PC-9 (cell line): Measurements from ENCODE around the gene IBA57. TPM values are rescaled to one million over a fixed set of nuclear protein-coding genes. Genes with fewer than 3 reads are reported as not detected.

Source experiments
- BruUV-seq: library from RNA; stranded (reverse); fragments of 400-500 nt; replicated peaks from 2 replicates; lab custom pipeline; 2021; lab: Mats Ljungman, UMichigan
- CTCF ChIA-PET: fragments of 300-600 bp; sonication (Branson Sonifier 250); formaldehyde crosslinking; loops from one replicate; lab custom pipeline; 2022; ENCODE audit warnings: antibody characterized with exemption; lab: Charles Lee
- POLR2A ChIA-PET: fragments of 300-600 bp; sonication (Branson Sonifier 250); formaldehyde crosslinking; loops from one replicate; lab custom pipeline; 2022; ENCODE audit warnings: antibody characterized with exemption; ENCODE audit not compliant: unreplicated experiment; lab: Charles Lee
- DNase-seq, 2 experiments: peaks; one replicate each; pipeline versions ENCODE4 v3.0.0 to v3.0.0-alpha.2; 2015 to 2022; ENCODE audit warnings: mixed read lengths in 1 of 2
- H2AFZ ChIP-seq: fragments of 200-600 bp; sonication (generic); 2 replicates; pipeline ENCODE4 v1.8.1; 2017; ENCODE audit warnings: antibody characterized with exemption
- H3F3A ChIP-seq: fragments of 200-600 bp; sonication (generic); 2 replicates; pipeline ENCODE4 v1.8.1; 2017; ENCODE audit warnings: antibody characterized with exemption, mild to moderate bottlenecking, low read depth; ENCODE audit not compliant: insufficient read depth
- H3K27ac ChIP-seq: fragments of 200-600 bp; sonication (generic); 2 replicates; pipeline ENCODE4 v1.6.1; 2016; ENCODE audit warnings: mixed run types
- H3K27me3 ChIP-seq: fragments of 200-600 bp; sonication (generic); 2 replicates; pipeline ENCODE4 v1.6.1; 2016; ENCODE audit warnings: low read depth, mixed run types; ENCODE audit not compliant: insufficient read depth
- H3K36me3 ChIP-seq: fragments of 200-600 bp; sonication (generic); 2 replicates; pipeline ENCODE4 v1.6.1; 2016; ENCODE audit warnings: low read depth, mixed run types
- H3K4me1 ChIP-seq: fragments of 200-600 bp; sonication (generic); replicated peaks from 2 replicates; pipeline ENCODE4 v1.6.1; 2016; ENCODE audit warnings: mixed run types; ENCODE audit not compliant: insufficient read depth
- H3K4me2 ChIP-seq: fragments of 200-600 bp; sonication (generic); 2 replicates; pipeline ENCODE4 v1.6.1; 2017; ENCODE audit warnings: mixed run types
- H3K4me3 ChIP-seq: fragments of 200-600 bp; sonication (generic); 2 replicates; pipeline ENCODE4 v1.6.1; 2016; ENCODE audit warnings: mixed run types
- H3K79me2 ChIP-seq: fragments of 200-600 bp; sonication (generic); 2 replicates; pipeline ENCODE4 v1.6.1; 2017; ENCODE audit warnings: low read depth, mixed run types
- H3K9me2 ChIP-seq: fragments of 200-600 bp; sonication (generic); 2 replicates; pipeline ENCODE4 v1.8.1; 2017; ENCODE audit warnings: mild to moderate bottlenecking; ENCODE audit not compliant: insufficient read depth
- H3K9me3 ChIP-seq: fragments of 200-600 bp; sonication (generic); 2 replicates; pipeline ENCODE4 v1.8.1; 2016; ENCODE audit warnings: low read depth; ENCODE audit not compliant: insufficient read depth
- H4K20me1 ChIP-seq: fragments of 200-600 bp; sonication (generic); 2 replicates; pipeline ENCODE4 v1.8.1; 2017; ENCODE audit not compliant: insufficient read depth
- EZH2 ChIP-seq: fragments of 200-600 bp; sonication (generic); IDR thresholded peaks from 2 replicates; pipeline ENCODE4 v1.8.0; 2017; ENCODE audit warnings: antibody characterized with exemption, low read depth
- intact Hi-C: fragments of 100-400 bp; cut with micrococcal nuclease; formaldehyde crosslinking; loops from one replicate; pipeline ENCODE4 v1.10.0; 2022; ENCODE audit not compliant: unreplicated experiment
- total RNA-seq: library from RNA; stranded (reverse); gene quantifications from 2 replicates; pipeline ENCODE4 v1.2.3, GENCODE V29; 2021
- TF ChIP-seq, protein P1 (sequence below): fragments of 200-600 bp; sonication (generic); conservative IDR thresholded peaks from 2 replicates; pipeline ENCODE4 v1.6.1; 2017; ENCODE audit warnings: mixed run types, antibody characterized with exemption, mild to moderate bottlenecking, moderate library complexity

Gene IBA57
- total RNA-seq, 1 experiment from 2014 or later: 7.8 TPM

DNA sequence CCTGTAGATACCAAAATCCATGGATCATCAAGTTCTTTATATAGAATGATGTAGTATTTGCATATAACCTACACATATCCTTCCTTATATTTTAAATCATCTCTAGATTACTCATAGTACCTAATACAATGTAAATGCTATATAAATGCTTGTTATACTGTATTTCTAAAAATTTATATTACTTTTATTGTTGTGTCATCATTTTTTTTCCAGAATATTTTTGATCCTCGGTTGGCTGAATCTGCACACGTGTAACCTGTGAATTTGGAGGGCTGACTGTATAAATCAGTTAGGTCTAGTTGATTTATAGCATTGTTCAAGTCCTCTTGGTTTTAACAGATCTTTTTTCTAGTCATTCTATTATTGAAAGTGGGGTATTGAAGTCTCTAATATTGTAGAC lies 65.6 kb downstream of the IBA57 start:
- no TSS peak for BruUV-seq
- POLR2A ChIA-PET: no interaction called here
- CTCF ChIA-PET: no interaction called here
- Histone ChIP-seq H3K9me3 (no peaks in the 10 kb centered on the region), H3K4me3 (no peak overlapping the region), H3K79me2 (no peaks in the 10 kb centered on the region), H3K4me1 (peaks cover 20% of the 10 kb centered on the region), H2AFZ (no peak overlapping the region), H3K27ac (no peak overlapping the region), H3K4me2 (no peak overlapping the region), H3K9me2 (no peaks in the 10 kb centered on the region), H3F3A (peaks cover 11% of the 10 kb centered on the region; the same call in 1 of the 2 replicates), H3K36me3 (peaks cover 5% of the 10 kb centered on the region; the same call in 1 of the 2 replicates), H3K27me3 (no peaks in the 10 kb centered on the region), H4K20me1 (no peaks in the 10 kb centered on the region)
- no peak for TF ChIP-seq EZH2
- TF ChIP-seq, protein P1, sequence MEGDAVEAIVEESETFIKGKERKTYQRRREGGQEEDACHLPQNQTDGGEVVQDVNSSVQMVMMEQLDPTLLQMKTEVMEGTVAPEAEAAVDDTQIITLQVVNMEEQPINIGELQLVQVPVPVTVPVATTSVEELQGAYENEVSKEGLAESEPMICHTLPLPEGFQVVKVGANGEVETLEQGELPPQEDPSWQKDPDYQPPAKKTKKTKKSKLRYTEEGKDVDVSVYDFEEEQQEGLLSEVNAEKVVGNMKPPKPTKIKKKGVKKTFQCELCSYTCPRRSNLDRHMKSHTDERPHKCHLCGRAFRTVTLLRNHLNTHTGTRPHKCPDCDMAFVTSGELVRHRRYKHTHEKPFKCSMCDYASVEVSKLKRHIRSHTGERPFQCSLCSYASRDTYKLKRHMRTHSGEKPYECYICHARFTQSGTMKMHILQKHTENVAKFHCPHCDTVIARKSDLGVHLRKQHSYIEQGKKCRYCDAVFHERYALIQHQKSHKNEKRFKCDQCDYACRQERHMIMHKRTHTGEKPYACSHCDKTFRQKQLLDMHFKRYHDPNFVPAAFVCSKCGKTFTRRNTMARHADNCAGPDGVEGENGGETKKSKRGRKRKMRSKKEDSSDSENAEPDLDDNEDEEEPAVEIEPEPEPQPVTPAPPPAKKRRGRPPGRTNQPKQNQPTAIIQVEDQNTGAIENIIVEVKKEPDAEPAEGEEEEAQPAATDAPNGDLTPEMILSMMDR: no peak
- no peak for DNase-seq
- intact Hi-C loops: no loop called here

Other genes with a start within 250 kb of the IBA57 start
- 42.2 and 42.4 TPM in 2 replicates for gene WNT9A, start 217.9 kb upstream of the IBA57 start, total RNA-seq
- gene WNT3A, start 158.8 kb upstream of the IBA57 start, total RNA-seq: 0.24 and 0.53 TPM in 2 replicates
- 431 and 595 TPM in 2 replicates for gene ARF1, start 83.1 kb upstream of the IBA57 start, total RNA-seq
- 26.4 and 37.6 TPM in 2 replicates for gene C1orf35, start 62.5 kb upstream of the IBA57 start, total RNA-seq
- 81.0 and 84.4 TPM in 2 replicates for gene MRPL55, start 56.5 kb upstream of the IBA57 start, total RNA-seq
- 239 and 278 TPM in 2 replicates for gene GUK1, start 25.5 kb upstream of the IBA57 start, total RNA-seq
- 2.1 and 3.4 TPM in 2 replicates for gene GJC2, start 15.9 kb upstream of the IBA57 start, total RNA-seq
- gene OBSCN, start 42.2 kb downstream of the IBA57 start, total RNA-seq: 62.9 and 91.7 TPM in 2 replicates
- 76.5 and 78.2 TPM in 2 replicates for gene TRIM11, start 241.0 kb downstream of the IBA57 start, total RNA-seq